GM12878 (cell line): Measurements from ENCODE around the gene INTS14. TPM values are rescaled to one million over a fixed set of nuclear protein-coding genes. Genes with fewer than 3 reads are reported as not detected.

ENCODE experiments used
- ATAC-seq: fragments of 200-7000 bp; cut with Tn5 transposase; 3 replicates; pipeline ENCODE4 v1.9.1; 2020; ENCODE audit warnings: mild to moderate bottlenecking, moderate library complexity
- BruUV-seq: library from RNA; stranded (reverse); fragments of 400-500 nt; replicated peaks from 2 replicates; lab custom pipeline; 2021; lab: Mats Ljungman, UMichigan
- CTCF ChIA-PET: fragments of 300-600 bp; sonication (Branson Sonifier 250); formaldehyde crosslinking; extraction: SDS; loops from one replicate; lab custom pipeline; 2021; ENCODE audit warnings: inconsistent platforms; lab: Yijun Ruan, JAX
- POLR2A ChIA-PET: fragments of 350-600 bp; formaldehyde crosslinking; extraction: SDS; loops from one replicate; lab custom pipeline; 2021; ENCODE audit warnings: inconsistent platforms; lab: Charles Lee
- RAD21 ChIA-PET: fragments of 300-600 bp; sonication (Branson Sonifier 250); formaldehyde crosslinking; loops from one replicate; lab custom pipeline; 2023; ENCODE audit warnings: antibody characterized with exemption; ENCODE audit not compliant: unreplicated experiment; lab: Charles Lee
- SMC1A ChIA-PET: fragments of 300-600 bp; sonication (Branson Sonifier 250); formaldehyde crosslinking; loops from one replicate; lab custom pipeline; 2023; ENCODE audit not compliant: unreplicated experiment, uncharacterized antibody; lab: Charles Lee
- DNase-seq: peaks from one replicate; pipeline ENCODE4 v3.0.0-alpha.2; 2011; ENCODE audit warnings: low read depth, low spot score
- FAIRE-seq: peaks from 3 replicates; lab custom pipeline; 2011; peaks lifted over from hg19 to GRCh38; lab: Jason Lieb, UNC
- H2AFZ ChIP-seq: 2 replicates; pipeline ENCODE4 v1.6.0; 2011; ENCODE audit warnings: low read depth, low read length, control low read depth; ENCODE audit not compliant: control insufficient read depth
- H3K27ac ChIP-seq: 2 replicates; pipeline ENCODE4 v1.5.1; 2011; ENCODE audit warnings: control low read depth; ENCODE audit not compliant: control insufficient read depth, insufficient read depth
- H3K27me3 ChIP-seq, 2 experiments: replicated peaks in 1 of 2; 2 replicates each; pipeline versions ENCODE4 v1.6.0 to v1.6.1; 2011; ENCODE audit warnings: low read length in 1 of 2; ENCODE audit not compliant: control insufficient read depth in 2 of 2, insufficient read depth in 2 of 2
- H3K36me3 ChIP-seq, 2 experiments: 2 replicates each; pipeline ENCODE4 v1.5.1; 2011; ENCODE audit warnings: low read length in 1 of 2; ENCODE audit not compliant: control insufficient read depth in 2 of 2, insufficient read depth in 2 of 2
- H3K4me1 ChIP-seq: 2 replicates; pipeline ENCODE4 v1.6.1; 2011; ENCODE audit warnings: mild to moderate bottlenecking, low read length, moderate library complexity, mixed read lengths; ENCODE audit not compliant: control insufficient read depth, insufficient read depth
- H3K4me2 ChIP-seq: 2 replicates; pipeline ENCODE4 v1.6.0; 2011; ENCODE audit warnings: control low read depth; ENCODE audit not compliant: control insufficient read depth, insufficient read depth
- H3K4me3 ChIP-seq: fragments of 200-600 bp; sonication (generic); 2 replicates; pipeline ENCODE4 v1.5.1; 2016
- H3K79me2 ChIP-seq: 2 replicates; pipeline ENCODE4 v1.6.0; 2011; ENCODE audit warnings: low read length; ENCODE audit not compliant: control insufficient read depth, insufficient read depth
- H3K9ac ChIP-seq: 2 replicates; pipeline ENCODE4 v1.8.0; 2011; ENCODE audit warnings: low read length, control low read depth, mixed read lengths; ENCODE audit not compliant: control insufficient read depth, insufficient read depth
- H3K9me3 ChIP-seq: replicated peaks from 3 replicates; pipeline ENCODE4 v1.5.1; 2011; ENCODE audit warnings: mild to moderate bottlenecking, low read length; ENCODE audit not compliant: control insufficient read depth, insufficient read depth
- H4K20me1 ChIP-seq: 2 replicates; pipeline ENCODE4 v1.6.0; 2011; ENCODE audit not compliant: control insufficient read depth, insufficient read depth
- BMI1 ChIP-seq: fragments of 450-650 bp; IDR thresholded peaks from 2 replicates; pipeline ENCODE4 v1.6.1; 2016; ENCODE audit warnings: mild to moderate bottlenecking, moderate library complexity, borderline replicate concordance
- CBX3 ChIP-seq: fragments of 200-600 bp; sonication (generic); IDR thresholded peaks from 2 replicates; pipeline ENCODE4 v1.6.1; 2016; ENCODE audit warnings: low read depth, borderline replicate concordance
- HDAC2 ChIP-seq: fragments of 200-600 bp; sonication (generic); IDR thresholded peaks from 2 replicates; pipeline ENCODE4 v1.6.1; 2017
- KAT2A ChIP-seq: conservative IDR thresholded peaks from 2 replicates; pipeline ENCODE4 v1.6.1; 2011; ENCODE audit warnings: low read depth, low read length; ENCODE audit not compliant: control insufficient read depth
- KDM1A ChIP-seq: fragments of 200-600 bp; sonication (generic); IDR thresholded peaks from 2 replicates; pipeline ENCODE4 v1.6.1; 2016; ENCODE audit warnings: borderline replicate concordance
- MTA2 ChIP-seq: fragments of 450-650 bp; IDR thresholded peaks from 2 replicates; pipeline ENCODE4 v1.6.1; 2016; ENCODE audit warnings: low read depth, mild to moderate bottlenecking, moderate library complexity
- NBN ChIP-seq: fragments of 450-650 bp; IDR thresholded peaks from 2 replicates; pipeline ENCODE4 v1.6.1; 2016
- NFXL1 ChIP-seq: fragments of 450-650 bp; IDR thresholded peaks from 2 replicates; pipeline ENCODE4 v1.6.1; 2017; ENCODE audit warnings: antibody characterized with exemption, mild to moderate bottlenecking, borderline replicate concordance
- NFYB ChIP-seq: IDR thresholded peaks from 2 replicates; pipeline ENCODE4 v1.6.1; 2011; ENCODE audit warnings: low read depth, mild to moderate bottlenecking, low read length, improper control_type of control experiment, moderate library complexity; ENCODE audit not compliant: insufficient read depth
- RFX5 ChIP-seq: IDR thresholded peaks from 2 replicates; pipeline ENCODE4 v1.6.1; 2011; ENCODE audit warnings: low read depth, low read length, improper control_type of control experiment
- SMARCA5 ChIP-seq: fragments of 450-650 bp; IDR thresholded peaks from 2 replicates; pipeline ENCODE4 v1.6.1; 2017; ENCODE audit warnings: mild to moderate bottlenecking
- SREBF1 ChIP-seq: IDR thresholded peaks from 2 replicates; pipeline ENCODE4 v1.6.1; 2012; ENCODE audit warnings: mild to moderate bottlenecking, low read length
- SUPT20H ChIP-seq: IDR thresholded peaks from 2 replicates; pipeline ENCODE4 v1.6.1; 2011; ENCODE audit warnings: low read depth, mild to moderate bottlenecking, low read length, moderate library complexity, borderline replicate concordance; ENCODE audit not compliant: control insufficient read depth
- ZNF622 ChIP-seq: fragments of 450-650 bp; IDR thresholded peaks from 2 replicates; pipeline ENCODE4 v1.6.1; 2017; ENCODE audit warnings: mild to moderate bottlenecking, inconsistent platforms
- WGBS: methylation state at CpG from one replicate; pipeline ENCODE4 v1.1.6; 2016; ENCODE audit warnings: low lambda C conversion rate; ENCODE audit not compliant: insufficient replicate concordance, insufficient coverage; ENCODE audit errors: missing lambda C conversion rate; 5-methylcytosine and 5-hydroxymethylcytosine counted together
- in situ Hi-C: fragments of 300-500 bp; cut with MboI; formaldehyde crosslinking; loops from 9 replicates; pipeline ENCODE4 v1.14.3; 2018; ENCODE audit warnings: mixed read lengths
- intact Hi-C: fragments of 100-400 bp; cut with micrococcal nuclease; formaldehyde crosslinking; loops from one replicate; pipeline ENCODE4 v1.14.2; 2022; ENCODE audit not compliant: unreplicated experiment
- polyA plus RNA-seq, 11 experiments: library from polyadenylated mRNA; depleted of rRNA in 4 of 11; unstranded in 6 of 11; stranded (reverse) in 5 of 11; fragments of >200 nt; fragmentation: Nextera tagmentation in 4 of 11; fragmentation: Illumina TruSeq in 1 of 11; extraction: Ambion mirVana in 4 of 11; extraction: Trizol in 1 of 11; gene quantifications; 1 replicate in 1 of 11; 2 replicates in 10 of 11; pipeline versions ENCODE4 v1.2.1 to v1.2.3, GENCODE V29; 2011 to 2016; ENCODE audit warnings: inconsistent platforms in 2 of 11, missing spikeins in 2 of 11, low read depth in 1 of 11
- total RNA-seq, 4 experiments: library from RNA; depleted of rRNA in 3 of 4; stranded (reverse); fragments of >200 nt in 3 of 4; fragmentation: Illumina TruSeq in 1 of 4; extraction: Trizol in 1 of 4; gene quantifications; 2 replicates each; pipeline versions ENCODE4 v1.2.1 to v1.2.3, GENCODE V29; 2013 to 2021
- TF ChIP-seq, protein P1 (sequence below): fragments of 450-650 bp; IDR thresholded peaks from 2 replicates; pipeline ENCODE4 v1.6.1; 2017; ENCODE audit warnings: borderline replicate concordance
- TF ChIP-seq, protein P2 (sequence below): IDR thresholded peaks from 2 replicates; pipeline ENCODE4 v1.6.1; 2011; ENCODE audit warnings: low read depth, mild to moderate bottlenecking, low read length, moderate library complexity, borderline replicate concordance; ENCODE audit errors: extremely low read depth
- TF ChIP-seq, protein P3 (sequence below): IDR thresholded peaks from 2 replicates; pipeline ENCODE4 v1.6.1; 2012; ENCODE audit warnings: improper control_type of control experiment, low read depth, low read length; ENCODE audit not compliant: insufficient replicate concordance

INTS14 gene
- total and polyA plus RNA-seq, 10 of the 15 experiments (the other 5 are each of a cell fraction or from before 2014, with no cell fraction given), result 36.8 to 76.9 (median 47.7) TPM

DNA sequence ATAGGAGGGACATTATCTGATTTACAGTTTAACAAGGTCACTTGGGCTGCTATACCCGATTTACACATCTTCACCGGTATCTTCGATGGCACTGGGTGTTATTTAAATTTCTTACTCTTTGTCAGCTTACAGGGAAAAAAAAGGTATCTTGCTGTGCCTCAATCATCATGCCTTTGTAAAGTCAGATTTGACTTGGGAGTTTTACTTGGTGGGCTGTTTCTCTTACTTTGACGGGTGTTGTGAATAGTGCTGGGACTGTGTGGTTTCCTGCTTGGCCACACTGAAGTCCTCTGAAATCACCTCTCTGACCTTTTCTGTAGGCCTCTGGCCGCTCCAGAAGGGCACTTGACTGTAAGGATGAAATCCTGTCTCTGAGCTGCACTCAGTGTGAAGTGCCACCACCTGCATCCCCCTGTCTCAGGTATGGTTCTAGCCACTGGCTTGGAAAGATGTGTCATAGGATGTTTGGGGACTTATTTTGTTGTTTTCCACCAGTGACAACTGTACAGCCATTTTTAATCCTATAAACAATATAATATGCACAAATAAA lies 7.7 kb upstream of the INTS14 start:
- H3K9me3 ChIP-seq, result no peaks in the 10 kb centered on the region
- H3K27ac ChIP-seq, result no peak overlapping the region
- RAD21 ChIA-PET, result no interaction called here
- DNase-seq (no peak), ATAC-seq (no peak), FAIRE-seq (no peak)
- no peak for TF ChIP-seq NFYB
- no peak for TF ChIP-seq NFXL1
- TF ChIP-seq, protein P1, sequence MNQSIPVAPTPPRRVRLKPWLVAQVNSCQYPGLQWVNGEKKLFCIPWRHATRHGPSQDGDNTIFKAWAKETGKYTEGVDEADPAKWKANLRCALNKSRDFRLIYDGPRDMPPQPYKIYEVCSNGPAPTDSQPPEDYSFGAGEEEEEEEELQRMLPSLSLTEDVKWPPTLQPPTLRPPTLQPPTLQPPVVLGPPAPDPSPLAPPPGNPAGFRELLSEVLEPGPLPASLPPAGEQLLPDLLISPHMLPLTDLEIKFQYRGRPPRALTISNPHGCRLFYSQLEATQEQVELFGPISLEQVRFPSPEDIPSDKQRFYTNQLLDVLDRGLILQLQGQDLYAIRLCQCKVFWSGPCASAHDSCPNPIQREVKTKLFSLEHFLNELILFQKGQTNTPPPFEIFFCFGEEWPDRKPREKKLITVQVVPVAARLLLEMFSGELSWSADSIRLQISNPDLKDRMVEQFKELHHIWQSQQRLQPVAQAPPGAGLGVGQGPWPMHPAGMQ, result no peak
- TF ChIP-seq SREBF1, result no peak
- TF ChIP-seq, protein P2, sequence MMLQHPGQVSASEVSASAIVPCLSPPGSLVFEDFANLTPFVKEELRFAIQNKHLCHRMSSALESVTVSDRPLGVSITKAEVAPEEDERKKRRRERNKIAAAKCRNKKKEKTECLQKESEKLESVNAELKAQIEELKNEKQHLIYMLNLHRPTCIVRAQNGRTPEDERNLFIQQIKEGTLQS, result no peak
- no peak for TF ChIP-seq SMARCA5
- TF ChIP-seq NBN, result no peak
- TF ChIP-seq KDM1A, result no peak
- TF ChIP-seq, protein P3, sequence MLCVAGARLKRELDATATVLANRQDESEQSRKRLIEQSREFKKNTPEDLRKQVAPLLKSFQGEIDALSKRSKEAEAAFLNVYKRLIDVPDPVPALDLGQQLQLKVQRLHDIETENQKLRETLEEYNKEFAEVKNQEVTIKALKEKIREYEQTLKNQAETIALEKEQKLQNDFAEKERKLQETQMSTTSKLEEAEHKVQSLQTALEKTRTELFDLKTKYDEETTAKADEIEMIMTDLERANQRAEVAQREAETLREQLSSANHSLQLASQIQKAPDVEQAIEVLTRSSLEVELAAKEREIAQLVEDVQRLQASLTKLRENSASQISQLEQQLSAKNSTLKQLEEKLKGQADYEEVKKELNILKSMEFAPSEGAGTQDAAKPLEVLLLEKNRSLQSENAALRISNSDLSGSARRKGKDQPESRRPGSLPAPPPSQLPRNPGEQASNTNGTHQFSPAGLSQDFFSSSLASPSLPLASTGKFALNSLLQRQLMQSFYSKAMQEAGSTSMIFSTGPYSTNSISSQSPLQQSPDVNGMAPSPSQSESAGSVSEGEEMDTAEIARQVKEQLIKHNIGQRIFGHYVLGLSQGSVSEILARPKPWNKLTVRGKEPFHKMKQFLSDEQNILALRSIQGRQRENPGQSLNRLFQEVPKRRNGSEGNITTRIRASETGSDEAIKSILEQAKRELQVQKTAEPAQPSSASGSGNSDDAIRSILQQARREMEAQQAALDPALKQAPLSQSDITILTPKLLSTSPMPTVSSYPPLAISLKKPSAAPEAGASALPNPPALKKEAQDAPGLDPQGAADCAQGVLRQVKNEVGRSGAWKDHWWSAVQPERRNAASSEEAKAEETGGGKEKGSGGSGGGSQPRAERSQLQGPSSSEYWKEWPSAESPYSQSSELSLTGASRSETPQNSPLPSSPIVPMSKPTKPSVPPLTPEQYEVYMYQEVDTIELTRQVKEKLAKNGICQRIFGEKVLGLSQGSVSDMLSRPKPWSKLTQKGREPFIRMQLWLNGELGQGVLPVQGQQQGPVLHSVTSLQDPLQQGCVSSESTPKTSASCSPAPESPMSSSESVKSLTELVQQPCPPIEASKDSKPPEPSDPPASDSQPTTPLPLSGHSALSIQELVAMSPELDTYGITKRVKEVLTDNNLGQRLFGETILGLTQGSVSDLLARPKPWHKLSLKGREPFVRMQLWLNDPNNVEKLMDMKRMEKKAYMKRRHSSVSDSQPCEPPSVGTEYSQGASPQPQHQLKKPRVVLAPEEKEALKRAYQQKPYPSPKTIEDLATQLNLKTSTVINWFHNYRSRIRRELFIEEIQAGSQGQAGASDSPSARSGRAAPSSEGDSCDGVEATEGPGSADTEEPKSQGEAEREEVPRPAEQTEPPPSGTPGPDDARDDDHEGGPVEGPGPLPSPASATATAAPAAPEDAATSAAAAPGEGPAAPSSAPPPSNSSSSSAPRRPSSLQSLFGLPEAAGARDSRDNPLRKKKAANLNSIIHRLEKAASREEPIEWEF, result no peak
- TF ChIP-seq CBX3, result no peak
- TF ChIP-seq RFX5, result no peak
- TF ChIP-seq SUPT20H, result no peak
- TF ChIP-seq ZNF622, result no peak
- TF ChIP-seq MTA2, result no peak
- no peak for TF ChIP-seq HDAC2
- no peak for TF ChIP-seq BMI1
- no peak for TF ChIP-seq KAT2A
- CTCF ChIA-PET, result interaction anchor here (1.1 to 1.6 kb wide), 3 partner anchors 10 to 21 kb away, joined by 5 read pairs; no protein-coding TSS in a partner anchor
- intact Hi-C loops (no loop called here), in situ Hi-C loops (no loop called here)
- H3K4me2 ChIP-seq, result no peak overlapping the region
- H3K36me3 ChIP-seq, result no peaks in the 10 kb centered on the region
- H3K27me3 ChIP-seq, result no peaks in the 10 kb centered on the region
- no peaks in the 10 kb centered on the region for H3K4me1 ChIP-seq
- WGBS, result 52% methylated on average over 5 of the region's 5 CpGs
- BruUV-seq, result no TSS peak
- no peak overlapping the region for H3K4me3 ChIP-seq
- no peak overlapping the region for H3K9ac ChIP-seq
- no peak overlapping the region for H2AFZ ChIP-seq
- POLR2A ChIA-PET, result no interaction called here
- H4K20me1 ChIP-seq, result no peaks in the 10 kb centered on the region
- SMC1A ChIA-PET, result no interaction called here
- no peaks in the 10 kb centered on the region for H3K79me2 ChIP-seq
